WTC11 (cell line): ENCODE results near the gene MIA2. TPM values are rescaled to one million over a fixed set of nuclear protein-coding genes. Genes with fewer than 3 reads are reported as not detected.

ENCODE experiments used
- ATAC-seq: fragments of 200-7000 bp; cut with Tn5 transposase; 2 replicates; pipeline ENCODE4 v1.10.0; 2021; ENCODE audit warnings: mild to moderate bottlenecking, moderate library complexity
- CTCF ChIA-PET: fragments of 300-600 bp; sonication (Branson Sonifier 250); formaldehyde crosslinking; loops from one replicate; lab custom pipeline; 2021; ENCODE audit warnings: antibody characterized with exemption; lab: Charles Lee
- POLR2A ChIA-PET: fragments of 350-600 bp; sonication (Branson Sonifier 250); formaldehyde crosslinking; loops from one replicate; lab custom pipeline; 2021; ENCODE audit warnings: antibody characterized with exemption; lab: Charles Lee
- DNase-seq: peaks from one replicate; pipeline ENCODE4 v3.0.0; 2021; ENCODE audit warnings: low spot score
- H3K27ac Mint-ChIP-seq: 2 replicates; pipeline ENCODE4 v1.8.0; 2021; ENCODE audit warnings: mixed read lengths
- H3K27me3 Mint-ChIP-seq: 2 replicates; pipeline ENCODE4 v1.8.0; 2021; ENCODE audit warnings: low read depth, mild to moderate bottlenecking, moderate library complexity, mixed read lengths
- H3K36me3 Mint-ChIP-seq: 2 replicates; pipeline ENCODE4 v1.8.0; 2021; ENCODE audit warnings: mixed read lengths
- H3K4me1 Mint-ChIP-seq: 2 replicates; pipeline ENCODE4 v1.8.0; 2022; ENCODE audit warnings: mixed read lengths
- H3K4me3 Mint-ChIP-seq: 2 replicates; pipeline ENCODE4 v1.8.0; 2021; ENCODE audit warnings: mild to moderate bottlenecking, moderate library complexity, mixed read lengths
- H3K9me3 Mint-ChIP-seq: 2 replicates; pipeline ENCODE4 v1.8.0; 2021; ENCODE audit warnings: mixed read lengths
- AR ChIP-seq: fragments of 250-450 bp; sonication (Bioruptor Pico); IDR thresholded peaks from 2 replicates; pipeline ENCODE4 v1.9.0; 2021; ENCODE audit warnings: mild to moderate bottlenecking
- CBFB ChIP-seq: sonication (generic); formaldehyde crosslinking; IDR thresholded peaks from 2 replicates; pipeline ENCODE4 v1.8.1; 2022; ENCODE audit warnings: mild to moderate bottlenecking, low read depth, missing genetic modification reagents
- CDX4 ChIP-seq: fragments of 250-450 bp; sonication (Bioruptor Pico); IDR thresholded peaks from 2 replicates; pipeline ENCODE4 v1.9.0; 2021; ENCODE audit warnings: moderate library complexity, mild to moderate bottlenecking, inconsistent platforms, borderline replicate concordance
- CREM ChIP-seq: sonication (generic); formaldehyde crosslinking; IDR thresholded peaks from 2 replicates; pipeline ENCODE4 v1.8.1; 2022; ENCODE audit warnings: mild to moderate bottlenecking, missing genetic modification reagents, moderate library complexity
- E2F1 ChIP-seq: sonication (generic); formaldehyde crosslinking; IDR thresholded peaks from 2 replicates; pipeline ENCODE4 v1.8.0; 2022; ENCODE audit warnings: mild to moderate bottlenecking, missing genetic modification reagents
- FOXJ3 ChIP-seq: sonication (generic); formaldehyde crosslinking; IDR thresholded peaks from 2 replicates; pipeline ENCODE4 v1.9.0; 2021; ENCODE audit warnings: missing genetic modification reagents, mild to moderate bottlenecking, borderline replicate concordance
- FOXP4 ChIP-seq: sonication (generic); formaldehyde crosslinking; IDR thresholded peaks from 2 replicates; pipeline ENCODE4 v1.8.0; 2022; ENCODE audit warnings: mild to moderate bottlenecking, missing genetic modification reagents
- GABPB1 ChIP-seq: sonication (generic); formaldehyde crosslinking; IDR thresholded peaks from 2 replicates; pipeline ENCODE4 v1.8.1; 2023; ENCODE audit warnings: mild to moderate bottlenecking, missing genetic modification reagents
- HMGXB4 ChIP-seq: sonication (generic); formaldehyde crosslinking; IDR thresholded peaks from 2 replicates; pipeline ENCODE4 v1.8.1; 2023; ENCODE audit warnings: mild to moderate bottlenecking, moderate library complexity, missing genetic modification reagents
- IRF2 ChIP-seq: sonication (generic); formaldehyde crosslinking; IDR thresholded peaks from 2 replicates; pipeline ENCODE4 v1.8.0; 2022; ENCODE audit warnings: low read depth, missing genetic modification reagents, borderline replicate concordance
- JUN ChIP-seq: sonication (generic); formaldehyde crosslinking; IDR thresholded peaks from 2 replicates; pipeline ENCODE4 v1.8.0; 2023; ENCODE audit warnings: mild to moderate bottlenecking, missing genetic modification reagents
- MAX ChIP-seq: sonication (generic); formaldehyde crosslinking; IDR thresholded peaks from 2 replicates; pipeline ENCODE4 v1.8.0; 2022; ENCODE audit warnings: mild to moderate bottlenecking, missing genetic modification reagents
- MXD4 ChIP-seq: fragments of 250-450 bp; sonication (Bioruptor Pico); IDR thresholded peaks from 2 replicates; pipeline ENCODE4 v1.8.0; 2021; ENCODE audit warnings: mild to moderate bottlenecking, moderate library complexity, borderline replicate concordance
- NFATC4 ChIP-seq: fragments of 250-450 bp; sonication (Bioruptor Pico); IDR thresholded peaks from 2 replicates; pipeline ENCODE4 v1.9.0; 2021; ENCODE audit warnings: mild to moderate bottlenecking
- NFE2L1 ChIP-seq: sonication (generic); formaldehyde crosslinking; IDR thresholded peaks from 2 replicates; pipeline ENCODE4 v1.8.1; 2023; ENCODE audit warnings: missing genetic modification reagents
- NR1H2 ChIP-seq: sonication (generic); formaldehyde crosslinking; IDR thresholded peaks from 2 replicates; pipeline ENCODE4 v1.9.0; 2021; ENCODE audit warnings: mild to moderate bottlenecking, moderate library complexity, missing genetic modification reagents
- RELA ChIP-seq: sonication (generic); formaldehyde crosslinking; IDR thresholded peaks from 2 replicates; pipeline ENCODE4 v1.8.1; 2022; ENCODE audit warnings: missing genetic modification reagents, mild to moderate bottlenecking, borderline replicate concordance
- SMAD4 ChIP-seq: sonication (generic); formaldehyde crosslinking; IDR thresholded peaks from 2 replicates; pipeline ENCODE4 v1.8.0; 2022; ENCODE audit warnings: mild to moderate bottlenecking, missing genetic modification reagents
- SOX15 ChIP-seq: fragments of 250-450 bp; sonication (Bioruptor Pico); IDR thresholded peaks from 2 replicates; pipeline ENCODE4 v1.9.0; 2021; ENCODE audit warnings: mild to moderate bottlenecking
- SP1 ChIP-seq: sonication (generic); formaldehyde crosslinking; conservative IDR thresholded peaks from 2 replicates; pipeline ENCODE4 v1.8.1; 2022; ENCODE audit warnings: missing genetic modification reagents
- STAT6 ChIP-seq: sonication (generic); formaldehyde crosslinking; conservative IDR thresholded peaks from 2 replicates; pipeline ENCODE4 v1.8.1; 2023; ENCODE audit warnings: mild to moderate bottlenecking, low read depth, missing genetic modification reagents, moderate library complexity
- TCF7 ChIP-seq: sonication (generic); formaldehyde crosslinking; IDR thresholded peaks from 2 replicates; pipeline ENCODE4 v1.8.0; 2022; ENCODE audit warnings: mild to moderate bottlenecking, low read depth, missing genetic modification reagents, moderate library complexity
- TEAD4 ChIP-seq: sonication (generic); formaldehyde crosslinking; IDR thresholded peaks from 2 replicates; pipeline ENCODE4 v1.8.0; 2022; ENCODE audit warnings: mild to moderate bottlenecking, missing genetic modification reagents
- TP53 ChIP-seq: sonication (generic); formaldehyde crosslinking; IDR thresholded peaks from 2 replicates; pipeline ENCODE4 v1.8.1; 2023; ENCODE audit warnings: mild to moderate bottlenecking, missing genetic modification reagents
- USF2 ChIP-seq: sonication (generic); formaldehyde crosslinking; IDR thresholded peaks from 2 replicates; pipeline ENCODE4 v1.8.1; 2023; ENCODE audit warnings: mild to moderate bottlenecking, missing genetic modification reagents, moderate library complexity
- ZNF219 ChIP-seq: sonication (generic); formaldehyde crosslinking; IDR thresholded peaks from 2 replicates; pipeline ENCODE4 v1.8.0; 2023; ENCODE audit warnings: missing genetic modification reagents, mild to moderate bottlenecking, borderline replicate concordance
- ZNF232 ChIP-seq: sonication (generic); formaldehyde crosslinking; IDR thresholded peaks from 2 replicates; pipeline ENCODE4 v1.8.0; 2022; ENCODE audit warnings: mild to moderate bottlenecking, missing genetic modification reagents
- total RNA-seq: library from RNA; stranded (reverse); gene quantifications from 3 replicates; pipeline ENCODE4 v1.2.3, GENCODE V29; 2021

MIA2 gene
- total RNA-seq, 1 experiment from 2014 or later: 11.3 TPM

GRCh38 chr14:39267608-39268005, 33.9 kb downstream of the MIA2 start:
- Mint-ChIP-seq H3K27ac (peak overlapping the region; percentile 90), H3K4me1 (peaks cover 29% of the 10 kb centered on the region), H3K27me3 (peaks cover 4% of the 10 kb centered on the region), H3K9me3 (peaks cover 18% of the 10 kb centered on the region), H3K36me3 (peaks cover 16% of the 10 kb centered on the region), H3K4me3 (peak overlapping the region; percentile 91)
- ChIA-PET POLR2A (interaction anchor here (0.5 to 2.2 kb wide), 5 partner anchors 97 to 167 kb away, joined by 3 to 16 read pairs (median 3); partner anchors contain the start of genes FBXO33, SEC23A and TRAPPC6B), CTCF (interaction anchor here (1.0 to 2.0 kb wide), 2 partner anchors 36 to 101 kb away, joined by 3 to 4 read pairs; no protein-coding TSS in a partner anchor)
- no peak for DNase-seq
- ATAC-seq: no peak
- TF ChIP-seq GABPB1 (CRISPR knock-in tag) (peak; percentile 43; the same call in 1 of the 2 replicates), ZNF232 (0 out of 2 replicates have a peak, but pooled peaks have one; percentile 33), HMGXB4 (CRISPR knock-in tag) (peak; percentile 60; the same call in 1 of the 2 replicates), RELA (CRISPR knock-in tag) (no peak), FOXJ3 (CRISPR knock-in tag) (no peak), TCF7 (CRISPR knock-in tag) (no peak), MXD4 (CRISPR knock-in tag) (no peak), STAT6 (CRISPR knock-in tag) (no peak), TP53 (CRISPR knock-in tag) (no peak), E2F1 (no peak), TEAD4 (CRISPR knock-in tag) (no peak), JUN (CRISPR knock-in tag) (no peak), NR1H2 (CRISPR knock-in tag) (no peak), SMAD4 (CRISPR knock-in tag) (no peak), IRF2 (CRISPR knock-in tag) (no peak), NFE2L1 (peak; percentile 70; the same call in 1 of the 2 replicates), ZNF219 (CRISPR knock-in tag) (no peak), CDX4 (no peak), SOX15 (no peak), AR (CRISPR knock-in tag) (no peak), MAX (CRISPR knock-in tag) (peak; percentile 67), CREM (CRISPR knock-in tag) (0 out of 2 replicates have a peak, but pooled peaks have one; percentile 36), CBFB (CRISPR knock-in tag) (no peak), NFATC4 (CRISPR knock-in tag) (0 out of 2 replicates have a peak, but pooled peaks have one; percentile 20), FOXP4 (CRISPR knock-in tag) (no peak), SP1 (CRISPR knock-in tag) (no peak), USF2 (CRISPR knock-in tag) (no peak; the same call in 1 of the 2 replicates)
